CD4-positive, alpha-beta T cell treated with Interleukin-17A for 4 hours (primary cell): Measurements from ENCODE around the gene MRPL43.

Source experiments
- DNase-seq: peaks from one replicate; pipeline ENCODE4 v3.0.0-alpha.2; 2020; ENCODE audit warnings: mixed read lengths

MRPL43 gene

GRCh38 chr10:101018600-101019439 lies 31.5 kb upstream of the MRPL43 start:
- DNase-seq = peak; percentile 81

GRCh38 chr10:101018118-101018599 lies 30.9 kb upstream of the MRPL43 start:
- no peak for DNase-seq

- no peak for DNase-seq
These were observed 29.5 kb upstream of the MRPL43 start for GRCh38 chr10:101016814-101017213.

- no peak for DNase-seq
These were observed 28.3 kb upstream of the MRPL43 start for GRCh38 chr10:101015582-101015973.

GRCh38 chr10:101014966-101015581 lies 27.8 kb upstream of the MRPL43 start:
- DNase-seq = no peak

- peak; percentile 86 for DNase-seq
These were observed 27.1 kb upstream of the MRPL43 start for GRCh38 chr10:101014230-101014884.

GRCh38 chr10:101013365-101013825 lies 26.1 kb upstream of the MRPL43 start:
- DNase-seq = no peak

GRCh38 chr10:101012525-101013364 lies 25.4 kb upstream of the MRPL43 start:
- peak; percentile 85 for DNase-seq

GRCh38 chr10:101011517-101012423 lies 24.5 kb upstream of the MRPL43 start:
- no peak for DNase-seq

GRCh38 chr10:101010329-101010728 lies 23.0 kb upstream of the MRPL43 start:
- no peak for DNase-seq

- DNase-seq = no peak
These were observed 21.6 kb upstream of the MRPL43 start for GRCh38 chr10:101008823-101009423.

- no peak for DNase-seq
These were observed 20.9 kb upstream of the MRPL43 start for GRCh38 chr10:101007915-101008822.

GRCh38 chr10:101007099-101007711 lies 19.9 kb upstream of the MRPL43 start:
- no peak for DNase-seq

- DNase-seq = no peak
These were observed 19.3 kb upstream of the MRPL43 start for GRCh38 chr10:101006593-101007098.

GRCh38 chr10:101005869-101006567 lies 18.7 kb upstream of the MRPL43 start:
- DNase-seq = no peak

- no peak for DNase-seq
These were observed 18.1 kb upstream of the MRPL43 start for GRCh38 chr10:101005361-101005760.

GRCh38 chr10:101003639-101004206 lies 16.4 kb upstream of the MRPL43 start:
- DNase-seq = no peak

GRCh38 chr10:101002456-101002855 lies 15.2 kb upstream of the MRPL43 start:
- DNase-seq = no peak
